PC-9 (cell line): Measurements from ENCODE around the gene TSPAN31.

Source experiments
- CTCF ChIP-seq: fragments of 200-600 bp; sonication (generic); conservative IDR thresholded peaks from 2 replicates; pipeline ENCODE4 v1.6.1; 2017; ENCODE audit warnings: mixed run types, antibody characterized with exemption, mild to moderate bottlenecking, moderate library complexity
- EZH2 ChIP-seq: fragments of 200-600 bp; sonication (generic); IDR thresholded peaks from 2 replicates; pipeline ENCODE4 v1.8.0; 2017; ENCODE audit warnings: antibody characterized with exemption, low read depth

GRCh38 chr12:57727758-57728395, 17.0 kb upstream of the TSPAN31 start:
- TF ChIP-seq CTCF (no peak), EZH2 (no peak)
